PC-3 (cell line): ENCODE data around the gene FMNL2. TPM values are rescaled to one million over a fixed set of nuclear protein-coding genes. Genes with fewer than 3 reads are reported as not detected.
A peak's percentile ranks its signal among the peaks of the same experiment; 100 is the strongest.

Experiments
- ATAC-seq: fragments of 200-7000 bp; cut with Tn5 transposase; 2 replicates; pipeline ENCODE4 v1.9.1; 2020; ENCODE audit warnings: mild to moderate bottlenecking, moderate library complexity
- BruUV-seq: library from RNA; stranded (reverse); fragments of 400-500 nt; replicated peaks from 2 replicates; lab custom pipeline; 2021; lab: Mats Ljungman, UMichigan
- CTCF ChIA-PET: fragments of 300-600 bp; sonication (Branson Sonifier 250); formaldehyde crosslinking; loops from one replicate; lab custom pipeline; 2022; ENCODE audit warnings: antibody characterized with exemption; lab: Charles Lee
- POLR2A ChIA-PET: fragments of 300-600 bp; sonication (Branson Sonifier 250); formaldehyde crosslinking; loops from one replicate; lab custom pipeline; 2022; ENCODE audit warnings: antibody characterized with exemption; ENCODE audit not compliant: unreplicated experiment; lab: Charles Lee
- DNase-seq: peaks from one replicate; pipeline ENCODE4 v3.0.0-alpha.2; 2015
- H2AFZ ChIP-seq: fragments of 300-600 bp; sonication (generic); 2 replicates; pipeline ENCODE4 v1.6.0; 2016; ENCODE audit warnings: antibody characterized with exemption, low read length
- H3F3A ChIP-seq: fragments of 300-600 bp; sonication (generic); one replicate; pipeline ENCODE4 v1.6.0; 2017; ENCODE audit warnings: antibody characterized with exemption, low read length, control low read depth, mild to moderate bottlenecking; ENCODE audit not compliant: unreplicated experiment
- H3K27ac ChIP-seq: fragments of 300-600 bp; sonication (generic); 2 replicates; pipeline ENCODE4 v1.5.1; 2016; ENCODE audit warnings: mild to moderate bottlenecking, low read length
- H3K27me3 ChIP-seq: fragments of 300-600 bp; sonication (generic); 2 replicates; pipeline ENCODE4 v1.6.1; 2016; ENCODE audit warnings: low read length, mixed read lengths
- H3K36me3 ChIP-seq: fragments of 300-600 bp; sonication (generic); 2 replicates; pipeline ENCODE4 v1.6.1; 2016; ENCODE audit warnings: low read depth, mixed run types, low read length, mixed read lengths
- H3K4me1 ChIP-seq: fragments of 300-600 bp; sonication (generic); 2 replicates; pipeline ENCODE4 v1.5.1; 2016; ENCODE audit warnings: low read length; ENCODE audit not compliant: insufficient read depth
- H3K4me2 ChIP-seq: fragments of 300-600 bp; sonication (generic); 2 replicates; pipeline ENCODE4 v1.6.0; 2016; ENCODE audit warnings: low read length
- H3K4me3 ChIP-seq: fragments of 300-600 bp; sonication (generic); 2 replicates; pipeline ENCODE4 v1.5.1; 2016; ENCODE audit warnings: mild to moderate bottlenecking, low read length, mixed read lengths
- H3K79me2 ChIP-seq: fragments of 300-600 bp; sonication (generic); 2 replicates; pipeline ENCODE4 v1.6.1; 2017; ENCODE audit warnings: low read length, mixed read lengths
- H3K9ac ChIP-seq: fragments of 300-600 bp; sonication (generic); 2 replicates; pipeline ENCODE4 v1.6.0; 2016; ENCODE audit warnings: mild to moderate bottlenecking, low read length
- H3K9me2 ChIP-seq: fragments of 300-600 bp; sonication (generic); replicated peaks from 2 replicates; pipeline ENCODE4 v1.6.1; 2016; ENCODE audit warnings: mixed run types, low read length, mixed read lengths
- H3K9me3 ChIP-seq: fragments of 300-600 bp; sonication (generic); 2 replicates; pipeline ENCODE4 v1.6.1; 2016; ENCODE audit warnings: low read length, mixed read lengths
- H4K20me1 ChIP-seq: fragments of 300-600 bp; sonication (generic); 2 replicates; pipeline ENCODE4 v1.6.1; 2016; ENCODE audit warnings: low read length, mixed read lengths
- CTCF ChIP-seq: fragments of 300-600 bp; sonication (generic); conservative IDR thresholded peaks from 2 replicates; pipeline ENCODE4 v1.5.1; 2017; ENCODE audit warnings: antibody characterized with exemption, low read depth, mild to moderate bottlenecking, low read length
- EZH2 ChIP-seq: fragments of 300-600 bp; sonication (generic); IDR thresholded peaks from one replicate; pipeline ENCODE4 v1.6.1; 2017; ENCODE audit warnings: antibody characterized with exemption, mild to moderate bottlenecking, low read length; ENCODE audit not compliant: unreplicated experiment
- EZH2phosphoT487 ChIP-seq: fragments of 300-600 bp; sonication (generic); IDR thresholded peaks from 2 replicates; pipeline ENCODE4 v1.6.1; 2018; ENCODE audit warnings: mild to moderate bottlenecking, antibody characterized with exemption, low read length, borderline replicate concordance
- intact Hi-C: fragments of 100-400 bp; cut with micrococcal nuclease; formaldehyde crosslinking; loops from 2 replicates; pipeline ENCODE4 v1.9.0; 2023
- total RNA-seq: library from RNA; depleted of rRNA; stranded (reverse); fragments of >200 nt; gene quantifications from 2 replicates; pipeline ENCODE4 v1.2.3, GENCODE V29; 2014

FMNL2 gene
- total RNA-seq, 1 experiment from 2014 or later: 15.8 TPM

DNA sequence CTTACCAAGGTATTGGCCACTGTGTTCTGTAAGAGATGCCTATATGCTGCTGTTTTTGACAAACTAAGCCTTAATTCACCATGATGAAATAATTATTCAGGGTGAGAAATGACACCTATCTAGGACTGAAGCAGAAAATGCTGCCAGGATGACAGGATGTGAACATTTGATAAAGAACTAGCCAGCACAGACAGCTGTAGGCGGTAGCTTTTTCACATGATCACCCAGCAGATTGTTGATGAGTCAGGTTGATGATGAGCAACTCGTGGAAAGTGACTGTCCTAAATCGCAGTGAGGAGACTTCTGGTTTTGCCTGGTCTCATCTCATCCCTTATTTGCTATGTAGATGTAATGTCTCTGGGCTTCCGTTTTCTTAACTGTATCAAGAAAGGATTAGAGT is 238.2 kb downstream of the FMNL2 start:
- Histone ChIP-seq H3K4me2 (0 out of 2 replicates have a peak overlapping the region, but pooled peaks have one; percentile 9), H3K4me3 (no peak overlapping the region), H3F3A (no peaks in the 10 kb centered on the region), H2AFZ (no peak overlapping the region), H4K20me1 (no peaks in the 10 kb centered on the region), H3K79me2 (no peaks in the 10 kb centered on the region), H3K36me3 (no peaks in the 10 kb centered on the region), H3K9me3 (no peaks in the 10 kb centered on the region), H3K4me1 (peaks cover 25% of the 10 kb centered on the region; the same call in 1 of the 2 replicates), H3K27me3 (no peaks in the 10 kb centered on the region), H3K27ac (no peak overlapping the region), H3K9ac (no peak overlapping the region), H3K9me2 (no peaks in the 10 kb centered on the region)
- intact Hi-C loops: loop anchor here (5.0 kb wide), 2 partner anchors 39 to 101 kb away; no protein-coding TSS in a partner anchor
- DNase-seq (peak; percentile 53), ATAC-seq (peak; percentile 63)
- POLR2A ChIA-PET: no interaction called here
- BruUV-seq: no TSS peak
- no peak for TF ChIP-seq EZH2phosphoT487
- TF ChIP-seq CTCF: no peak
- TF ChIP-seq EZH2: no peak
- CTCF ChIA-PET: no interaction called here

DNA sequence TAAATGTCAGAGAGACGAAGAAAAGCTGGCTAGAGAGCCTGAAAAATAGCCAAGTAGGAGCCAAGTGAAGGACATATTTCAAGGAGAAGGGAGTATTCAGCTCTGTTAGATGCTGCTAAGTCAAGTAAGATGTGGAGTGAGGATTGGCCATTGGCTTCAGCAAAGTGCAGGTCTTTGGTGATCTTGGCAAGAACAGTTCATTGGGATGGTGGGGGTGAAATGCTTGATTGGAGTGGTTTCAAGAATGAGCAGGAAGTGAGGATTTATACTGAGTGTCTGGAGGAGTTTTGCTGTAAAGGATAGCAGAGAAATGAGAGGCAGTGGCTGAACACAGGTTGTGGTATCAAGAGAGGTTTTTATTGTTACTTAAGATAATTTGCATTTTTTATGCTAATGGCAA is 242.6 kb downstream of the FMNL2 start:
- no peak for TF ChIP-seq EZH2phosphoT487
- no peak for TF ChIP-seq CTCF
- Histone ChIP-seq H3K9me3 (no peaks in the 10 kb centered on the region), H4K20me1 (no peaks in the 10 kb centered on the region), H3K9ac (no peak overlapping the region), H3K36me3 (no peaks in the 10 kb centered on the region), H2AFZ (no peak overlapping the region), H3K9me2 (no peaks in the 10 kb centered on the region), H3K4me2 (no peak overlapping the region), H3K27me3 (no peaks in the 10 kb centered on the region), H3K4me1 (peaks cover 8% of the 10 kb centered on the region; the same call in 1 of the 2 replicates), H3F3A (no peaks in the 10 kb centered on the region), H3K4me3 (no peak overlapping the region), H3K27ac (no peak overlapping the region), H3K79me2 (no peaks in the 10 kb centered on the region)
- BruUV-seq: no TSS peak
- POLR2A ChIA-PET: no interaction called here
- intact Hi-C loops: no loop called here
- DNase-seq (no peak), ATAC-seq (no peak)
- CTCF ChIA-PET: no interaction called here

GRCh38 chr2:152578573-152578972 is 243.6 kb downstream of the FMNL2 start:
- no peak overlapping the region for H2AFZ ChIP-seq

More at GRCh38 chr2:152578573-152578972, 243.6 kb downstream of the FMNL2 start:
- no peaks in the 10 kb centered on the region for H3K9me3 ChIP-seq
- ATAC-seq (no peak), DNase-seq (no peak)
- POLR2A ChIA-PET: interaction anchor here (0.6 kb wide), 1 partner anchor 56 kb away, joined by 25 read pairs; no protein-coding TSS in a partner anchor
- H3K4me2 ChIP-seq: no peak overlapping the region
- H3K9ac ChIP-seq: no peak overlapping the region
- H3K79me2 ChIP-seq: no peaks in the 10 kb centered on the region
- no peaks in the 10 kb centered on the region for H3K9me2 ChIP-seq
- no peaks in the 10 kb centered on the region for H3K27me3 ChIP-seq
- H3K27ac ChIP-seq: no peak overlapping the region
- TF ChIP-seq EZH2: no peak
- TF ChIP-seq CTCF: no peak
- no peak for TF ChIP-seq EZH2phosphoT487
- no peak overlapping the region for H3K4me3 ChIP-seq
- no peaks in the 10 kb centered on the region for H4K20me1 ChIP-seq
- no TSS peak for BruUV-seq
- CTCF ChIA-PET: no interaction called here
- no peaks in the 10 kb centered on the region for H3K4me1 ChIP-seq
- H3F3A ChIP-seq: no peaks in the 10 kb centered on the region
- intact Hi-C loops: no loop called here
- H3K36me3 ChIP-seq: no peaks in the 10 kb centered on the region
